Endothelial cell of umbilical vein (primary cell): Measurements from ENCODE around the gene TMPRSS4. TPM values are rescaled to one million over a fixed set of nuclear protein-coding genes. Genes with fewer than 3 reads are reported as not detected.

Experiments used
- BruUV-seq: library from RNA; stranded (reverse); fragments of 400-500 nt; replicated peaks from 2 replicates; lab custom pipeline; 2021; lab: Mats Ljungman, UMichigan
- CTCF ChIA-PET: fragments of 300-600, 350-600 bp; sonication (Branson Sonifier 250); formaldehyde crosslinking; loops from one replicate; lab custom pipeline; 2021; ENCODE audit warnings: antibody characterized with exemption, inconsistent platforms; lab: Charles Lee
- POLR2A ChIA-PET: fragments of 300-600, 350-600 bp; sonication (Branson Sonifier 250); formaldehyde crosslinking; loops from one replicate; lab custom pipeline; 2021; ENCODE audit warnings: antibody characterized with exemption, inconsistent platforms; lab: Charles Lee
- DNase-seq: peaks from one replicate; pipeline ENCODE4 v3.0.0-alpha.2; 2011; ENCODE audit warnings: low read depth, low spot score
- FAIRE-seq: peaks from 2 replicates; lab custom pipeline; 2011; peaks lifted over from hg19 to GRCh38; lab: Jason Lieb, UNC
- H2AFZ ChIP-seq: 2 replicates; pipeline ENCODE4 v1.6.0; 2012; ENCODE audit warnings: low read depth, low read length, control low read depth, inconsistent platforms
- H3K27ac ChIP-seq: 2 replicates; pipeline ENCODE4 v1.5.1; 2011; ENCODE audit warnings: low read depth, mild to moderate bottlenecking, control low read depth, low read length, moderate library complexity; ENCODE audit not compliant: insufficient read depth
- H3K27me3 ChIP-seq, 2 experiments: 2 replicates each; pipeline versions ENCODE4 v1.6.0 to v1.6.1; 2011; ENCODE audit warnings: low read length in 2 of 2, mixed read lengths in 1 of 2; ENCODE audit not compliant: control insufficient read depth in 2 of 2, insufficient read depth in 2 of 2
- H3K36me3 ChIP-seq, 2 experiments: 2 replicates in 1 of 2; 3 replicates in 1 of 2; pipeline ENCODE4 v1.5.1; 2011; ENCODE audit warnings: low read length in 2 of 2, mild to moderate bottlenecking in 1 of 2, moderate library complexity in 1 of 2; ENCODE audit not compliant: control insufficient read depth in 2 of 2, insufficient read depth in 2 of 2; ENCODE audit errors: extremely low read depth in 1 of 2
- H3K4me1 ChIP-seq: 3 replicates; pipeline ENCODE4 v1.5.1; 2011; ENCODE audit warnings: mild to moderate bottlenecking, low read length; ENCODE audit not compliant: control insufficient read depth, insufficient read depth; ENCODE audit errors: extremely low read depth
- H3K4me2 ChIP-seq: 2 replicates; pipeline ENCODE4 v1.6.1; 2011; ENCODE audit warnings: low read length, control low read depth, mixed read lengths; ENCODE audit not compliant: insufficient read depth
- H3K4me3 ChIP-seq, 3 experiments: fragments of 200-600 bp in 1 of 3; sonication (generic), shearing (Covaris generic) in 1 of 3; replicated peaks in 1 of 3; 2 replicates each; pipeline ENCODE4 v1.5.1; 2011 to 2016; ENCODE audit warnings: control low read depth in 3 of 3, low read length in 3 of 3, mild to moderate bottlenecking in 2 of 3, inconsistent platforms in 1 of 3, low read depth in 1 of 3, moderate library complexity in 1 of 3; ENCODE audit not compliant: insufficient read depth in 1 of 3
- H3K79me2 ChIP-seq: 2 replicates; pipeline ENCODE4 v1.6.0; 2012; ENCODE audit warnings: low read length, inconsistent platforms; ENCODE audit not compliant: control insufficient read depth, insufficient read depth
- H3K9ac ChIP-seq: replicated peaks from 2 replicates; pipeline ENCODE3; 2011; ENCODE audit warnings: low read length, control low read depth; ENCODE audit not compliant: insufficient read depth; ENCODE audit errors: extremely low read depth
- H3K9me1 ChIP-seq: replicated peaks from 3 replicates; pipeline ENCODE4 v1.6.0; 2011; ENCODE audit warnings: mild to moderate bottlenecking, low read length; ENCODE audit not compliant: control insufficient read depth, insufficient read depth; ENCODE audit errors: extremely low read depth
- H3K9me3 ChIP-seq: replicated peaks from 2 replicates; pipeline ENCODE4 v1.5.1; 2012; ENCODE audit warnings: low read length, inconsistent platforms; ENCODE audit not compliant: control insufficient read depth, insufficient read depth
- H4K20me1 ChIP-seq: replicated peaks from 2 replicates; pipeline ENCODE3; 2011; ENCODE audit warnings: mild to moderate bottlenecking, low read length; ENCODE audit not compliant: control insufficient read depth, insufficient read depth; ENCODE audit errors: extremely low read depth
- CTCF ChIP-seq, 2 donors: IDR thresholded peaks; 1 replicate in 1 of 2; 2 replicates in 1 of 2; pipeline ENCODE4 v1.5.1; 2011; ENCODE audit warnings: low read length in 2 of 2, mild to moderate bottlenecking in 2 of 2, moderate library complexity in 2 of 2, control low read depth in 1 of 2, inconsistent platforms in 1 of 2, low read depth in 1 of 2; ENCODE audit not compliant: insufficient read depth in 1 of 2; ENCODE audit errors: extremely low read depth in 1 of 2
- EZH2 ChIP-seq: IDR thresholded peaks from 2 replicates; pipeline ENCODE4 v1.6.1; 2012; ENCODE audit warnings: borderline replicate concordance, low read depth, mild to moderate bottlenecking, moderate library complexity, low read length, inconsistent platforms; ENCODE audit not compliant: severe bottlenecking
- FOS ChIP-seq: IDR thresholded peaks from 2 replicates; pipeline ENCODE4 v1.6.1; 2011; ENCODE audit warnings: mild to moderate bottlenecking, low read length, moderate library complexity, borderline replicate concordance; ENCODE audit not compliant: insufficient read depth
- GATA2 ChIP-seq: IDR thresholded peaks from 2 replicates; pipeline ENCODE4 v1.7.0; 2011; ENCODE audit warnings: low read depth, mild to moderate bottlenecking, moderate library complexity, mixed read lengths, low read length; ENCODE audit not compliant: insufficient read length, insufficient read depth
- JUN ChIP-seq: IDR thresholded peaks from 2 replicates; pipeline ENCODE4 v1.6.1; 2011; ENCODE audit warnings: borderline replicate concordance, low read depth; ENCODE audit not compliant: insufficient read length, insufficient read depth
- MAX ChIP-seq: IDR thresholded peaks from 2 replicates; pipeline ENCODE4 v1.6.1; 2011; ENCODE audit not compliant: insufficient read depth, insufficient read length
- MYC ChIP-seq: IDR thresholded peaks from one replicate; pipeline ENCODE4 v1.6.1; 2011; ENCODE audit warnings: mild to moderate bottlenecking, low read depth, low read length
- POLR2A ChIP-seq: IDR thresholded peaks from 2 replicates; pipeline ENCODE4 v1.6.1; 2012; ENCODE audit warnings: low read depth, mild to moderate bottlenecking, control low read depth, low read length
- POLR2AphosphoS5 ChIP-seq: IDR thresholded peaks from 2 replicates; pipeline ENCODE4 v1.6.1; 2012; ENCODE audit warnings: low read depth, mild to moderate bottlenecking, control low read depth, low read length, moderate library complexity; ENCODE audit not compliant: insufficient read depth
- dilution Hi-C: fragments of 300-500 bp; cut with MboI; formaldehyde crosslinking; loops from one replicate; pipeline ENCODE4 v1.15.0; 2019; ENCODE audit warnings: low sequenced_read_pairs; ENCODE audit not compliant: extremely low pct_ligation_motif_present
- intact Hi-C: fragments of 100-400 bp; cut with micrococcal nuclease; formaldehyde crosslinking; loops from one replicate; pipeline ENCODE4 v1.10.0; 2022
- polyA plus RNA-seq, 4 experiments: library from polyadenylated mRNA; depleted of rRNA in 3 of 4; stranded (reverse) in 3 of 4; unstranded in 1 of 4; fragments of >200 nt; gene quantifications; 2 replicates each; pipeline versions ENCODE4 v1.2.1 to v1.2.3, GENCODE V29; 2011 to 2012; ENCODE audit warnings: missing spikeins in 1 of 4
- total RNA-seq: library from RNA; stranded (reverse); gene quantifications from 2 replicates; pipeline ENCODE4 v1.2.3, GENCODE V29; 2021

Gene TMPRSS4
- total and polyA plus RNA-seq, 2 donors (not counting 3 experiments of a cell fraction or from before 2014, with no cell fraction given): not detected

GRCh38 chr11:118108513-118108912, 31.6 kb downstream of the TMPRSS4 start:
- ChIA-PET POLR2A (no interaction called here), CTCF (no interaction called here)
- DNase-seq (no peak), FAIRE-seq (no peak)
- H3K27me3 ChIP-seq: peaks cover 0 to 4% of the 10 kb centered on the region in 2 experiments
- no peak overlapping the region for H2AFZ ChIP-seq
- H3K4me3 ChIP-seq: no peak overlapping the region
- dilution Hi-C loops (no loop called here), intact Hi-C loops (no loop called here)
- no peaks in the 10 kb centered on the region for H3K79me2 ChIP-seq
- no TSS peak for BruUV-seq
- no peak for TF ChIP-seq MAX
- TF ChIP-seq GATA2: no peak
- TF ChIP-seq JUN: no peak
- TF ChIP-seq MYC: no peak
- no peak for TF ChIP-seq POLR2AphosphoS5
- TF ChIP-seq CTCF (IDR thresholded peaks at IDR 0.05; ENCODE audit: extremely low read depth in 1 of 2, insufficient read depth in 1 of 2, low read depth in 1 of 2, low read length in 2 of 2): no peak
- no peak for TF ChIP-seq POLR2A
- TF ChIP-seq FOS: no peak
- TF ChIP-seq EZH2: no peak
- H3K27ac ChIP-seq: no peak overlapping the region
- H3K9ac ChIP-seq: no peak overlapping the region
- H3K36me3 ChIP-seq: no peaks in the 10 kb centered on the region
- no peaks in the 10 kb centered on the region for H4K20me1 ChIP-seq
- H3K9me1 ChIP-seq: no peaks in the 10 kb centered on the region
- H3K4me1 ChIP-seq: no peaks in the 10 kb centered on the region
- no peak overlapping the region for H3K4me2 ChIP-seq
- H3K9me3 ChIP-seq: no peaks in the 10 kb centered on the region
